SU-DHL-6 (cell line): ENCODE measurements around the gene LRRC75A.

Experiments
- H2AFZ ChIP-seq: fragments of 200-600 bp; sonication (generic); 2 replicates; pipeline ENCODE4 v1.6.1; 2014; ENCODE audit warnings: low read depth, mild to moderate bottlenecking, moderate library complexity, mixed read lengths, antibody characterized with exemption, low read length; ENCODE audit not compliant: severe bottlenecking
- H3F3A ChIP-seq: fragments of 200-600 bp; shearing (Covaris generic); 2 replicates; pipeline ENCODE4 v1.6.0; 2016; ENCODE audit warnings: antibody characterized with exemption, mild to moderate bottlenecking; ENCODE audit not compliant: insufficient read depth
- H3K27ac ChIP-seq: fragments of 200-600 bp; sonication (generic); 2 replicates; pipeline ENCODE4 v1.5.1; 2016; ENCODE audit warnings: low read depth, mild to moderate bottlenecking, low read length, moderate library complexity, mixed read lengths
- H3K27me3 ChIP-seq: fragments of 200-600 bp; sonication (generic), shearing (Covaris generic); 2 replicates; pipeline ENCODE4 v1.6.0; 2014; ENCODE audit warnings: mild to moderate bottlenecking, low read length
- H3K36me3 ChIP-seq: fragments of 200-600 bp; sonication (generic); 2 replicates; pipeline ENCODE4 v1.6.1; 2014; ENCODE audit warnings: mild to moderate bottlenecking, low read length, mixed read lengths
- H3K4me2 ChIP-seq: fragments of 300-600, 200-600 bp; shearing (Covaris generic), sonication (generic); 2 replicates; pipeline ENCODE4 v1.6.0; 2014; ENCODE audit warnings: low read length, low read depth, mild to moderate bottlenecking; ENCODE audit not compliant: poor library complexity, severe bottlenecking
- H3K4me3 ChIP-seq: fragments of 200-600 bp; sonication (generic); 2 replicates; pipeline ENCODE4 v1.5.1; 2014; ENCODE audit warnings: antibody characterized with exemption, low read length, mild to moderate bottlenecking, mixed read lengths; ENCODE audit not compliant: insufficient read depth, poor library complexity, severe bottlenecking
- H3K79me2 ChIP-seq: fragments of 200-600 bp; sonication (generic); 2 replicates; pipeline ENCODE4 v1.6.1; 2014; ENCODE audit warnings: mild to moderate bottlenecking, low read length, moderate library complexity; ENCODE audit not compliant: insufficient read depth
- H3K9ac ChIP-seq: fragments of 200-600 bp; sonication (generic); 2 replicates; pipeline ENCODE4 v1.7.0; 2014; ENCODE audit warnings: mild to moderate bottlenecking, low read length
- H3K9me2 ChIP-seq: fragments of 200-600 bp; sonication (generic); replicated peaks from 2 replicates; pipeline ENCODE4 v1.6.1; 2014; ENCODE audit warnings: low read length; ENCODE audit not compliant: insufficient read depth
- H3K9me3 ChIP-seq: fragments of 200-600 bp; sonication (generic); 2 replicates; pipeline ENCODE4 v1.6.1; 2014; ENCODE audit warnings: low read length, mixed read lengths; ENCODE audit not compliant: insufficient read depth
- H4K20me1 ChIP-seq: fragments of 200-600 bp; sonication (generic); 2 replicates; pipeline ENCODE4 v1.6.1; 2014; ENCODE audit warnings: low read depth, mild to moderate bottlenecking, antibody characterized with exemption, low read length, moderate library complexity, mixed read lengths
- CTCF ChIP-seq: fragments of 200-600 bp; sonication (generic); IDR thresholded peaks from one replicate; pipeline ENCODE4 v1.5.1; 2017; ENCODE audit warnings: antibody characterized with exemption, mild to moderate bottlenecking, low read length, moderate library complexity; ENCODE audit not compliant: insufficient read depth, poor library complexity, severe bottlenecking
- EZH2phosphoT487 ChIP-seq: fragments of 200-600 bp; sonication (generic), shearing (Covaris generic); conservative IDR thresholded peaks from 2 replicates; pipeline ENCODE4 v1.6.1; 2018; ENCODE audit warnings: mild to moderate bottlenecking, antibody characterized with exemption, low read length, moderate library complexity, mixed read lengths

The LRRC75A gene

DNA sequence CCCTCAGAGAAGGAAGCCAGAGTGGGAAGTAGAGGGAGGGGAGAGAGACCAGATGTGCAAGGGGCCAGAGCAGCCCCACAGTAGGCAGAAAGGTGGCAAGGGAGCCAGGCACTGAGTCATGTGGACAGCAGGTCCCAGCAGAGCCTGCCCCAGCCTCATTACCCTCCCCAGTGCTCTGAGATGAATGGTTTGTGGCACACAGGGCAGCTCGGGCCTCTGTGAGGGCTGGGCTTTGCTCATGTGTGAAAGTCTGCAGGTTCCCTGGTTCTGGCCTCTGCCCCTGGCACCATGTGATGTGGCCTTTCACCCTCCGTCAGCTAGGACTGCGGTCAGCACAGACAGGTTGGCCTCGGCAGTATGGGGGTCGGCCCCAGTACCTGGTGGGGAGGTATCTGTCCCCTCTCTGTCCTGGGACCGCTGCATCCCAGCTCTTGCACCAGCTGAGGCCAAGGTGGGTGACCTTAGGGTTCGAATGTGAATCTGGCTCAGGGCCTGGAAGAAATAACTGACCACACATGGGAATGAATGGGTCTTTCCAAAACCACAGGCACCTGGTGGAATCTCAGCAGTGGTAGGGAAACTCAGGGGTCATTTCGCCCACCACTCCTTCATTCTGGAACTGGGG, 8.9 kb downstream of the LRRC75A start:
- no peak overlapping the region for H3K9ac ChIP-seq
- H3K9me3 ChIP-seq: no peaks in the 10 kb centered on the region
- H2AFZ ChIP-seq: no peak overlapping the region
- TF ChIP-seq CTCF: no peak
- TF ChIP-seq EZH2phosphoT487: no peak
- no peaks in the 10 kb centered on the region for H3K36me3 ChIP-seq
- no peak overlapping the region for H3K4me2 ChIP-seq
- H3K27me3 ChIP-seq: no peaks in the 10 kb centered on the region
- H4K20me1 ChIP-seq: no peaks in the 10 kb centered on the region
- H3K27ac ChIP-seq: no peak overlapping the region
- H3K4me3 ChIP-seq: no peak overlapping the region
- no peaks in the 10 kb centered on the region for H3K9me2 ChIP-seq
- H3K79me2 ChIP-seq: no peaks in the 10 kb centered on the region
- no peaks in the 10 kb centered on the region for H3F3A ChIP-seq

DNA sequence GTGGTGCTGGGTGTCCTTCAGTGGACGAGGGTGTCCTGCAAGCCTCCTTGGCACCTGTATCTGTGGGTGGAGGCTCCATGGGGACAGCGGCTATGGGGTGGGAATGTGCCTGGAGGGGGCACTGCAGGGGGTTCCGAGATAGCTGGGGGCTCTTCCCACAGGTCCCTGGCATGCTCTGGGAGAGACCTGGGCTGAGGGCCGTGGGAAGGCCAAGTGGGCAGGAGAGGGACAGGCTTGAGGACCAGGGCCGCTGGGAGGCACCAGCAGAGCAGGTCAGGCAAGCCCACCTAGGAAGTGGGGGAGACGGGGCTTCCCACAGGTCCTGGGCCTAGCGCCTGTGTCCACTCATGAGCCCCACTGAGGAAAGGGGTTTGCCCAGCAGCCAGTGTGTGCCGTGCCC, 9.7 kb downstream of the LRRC75A start:
- Histone ChIP-seq H3K9ac (no peak overlapping the region), H3K36me3 (no peaks in the 10 kb centered on the region), H3K4me3 (no peak overlapping the region), H3F3A (no peaks in the 10 kb centered on the region), H3K9me3 (no peaks in the 10 kb centered on the region), H3K79me2 (no peaks in the 10 kb centered on the region), H3K9me2 (no peaks in the 10 kb centered on the region), H3K4me2 (no peak overlapping the region), H3K27ac (no peak overlapping the region), H4K20me1 (no peaks in the 10 kb centered on the region), H3K27me3 (no peaks in the 10 kb centered on the region), H2AFZ (no peak overlapping the region)
- TF ChIP-seq CTCF (no peak), EZH2phosphoT487 (no peak)

DNA sequence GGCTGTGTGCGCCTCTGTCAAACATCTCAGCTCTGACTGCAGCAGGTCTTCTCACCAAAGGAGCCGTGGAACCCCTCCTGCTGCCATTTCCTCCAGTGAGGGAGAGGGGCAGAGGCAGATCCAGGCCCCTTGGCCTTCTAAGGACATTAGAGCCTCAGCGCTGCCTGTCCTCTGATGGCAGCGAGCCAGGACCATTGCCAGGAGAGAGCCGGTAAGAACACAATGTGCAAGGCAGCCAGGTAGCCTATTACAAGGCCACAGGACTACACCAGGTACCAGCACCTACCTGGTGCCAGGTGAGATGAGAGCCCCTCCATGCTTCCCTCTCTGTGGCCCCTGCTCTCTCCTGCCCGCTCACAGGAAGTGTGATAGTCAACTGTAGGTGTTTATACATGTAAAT, 11.0 kb downstream of the LRRC75A start:
- Histone ChIP-seq H3K27me3 (no peaks in the 10 kb centered on the region), H3K9me3 (no peaks in the 10 kb centered on the region), H3K4me3 (no peak overlapping the region), H3K36me3 (no peaks in the 10 kb centered on the region), H3K9me2 (no peaks in the 10 kb centered on the region), H4K20me1 (no peaks in the 10 kb centered on the region), H3K79me2 (no peaks in the 10 kb centered on the region), H3F3A (no peaks in the 10 kb centered on the region), H3K9ac (no peak overlapping the region), H3K27ac (no peak overlapping the region), H3K4me2 (no peak overlapping the region), H2AFZ (no peak overlapping the region)
- no peak for TF ChIP-seq EZH2phosphoT487
- no peak for TF ChIP-seq CTCF
